Esophagus squamous epithelium (tissue), 4 donors: ENCODE measurements around the gene YAE1.

Experiments
- CTCF ChIP-seq, 6 experiments: fragments of 450-650 bp in 4 of 6; fragments of 200-600 bp in 2 of 6; sonication (generic) in 2 of 6; IDR thresholded peaks; one replicate each; pipeline ENCODE4 v1.5.1; 2016 to 2019; ENCODE audit warnings: antibody characterized with exemption in 6 of 6, mild to moderate bottlenecking in 4 of 6, moderate library complexity in 4 of 6
- POLR2A ChIP-seq, 4 donors: fragments of 450-650 bp; IDR thresholded peaks; one replicate each; pipeline ENCODE4 v1.6.1; 2017; ENCODE audit warnings: antibody characterized with exemption in 4 of 4, mild to moderate bottlenecking in 4 of 4, moderate library complexity in 3 of 4

- TF ChIP-seq CTCF (IDR thresholded peaks at IDR 0.05) (no peak), POLR2A (IDR thresholded peaks at IDR 0.05) (no peak)
Observed at GRCh38 chr7:39539816-39540215, 26.4 kb upstream of the YAE1 start.
